ENCODE results near the gene SLC7A10.

SLC7A10 gene

GRCh38 chr19:33270769-33271168 lies 45.1 kb upstream of the SLC7A10 start:
- TF ChIP-seq ZFX (IDR thresholded peaks at IDR 0.05; ENCODE audit: borderline replicate concordance): no peak
- no peak for TF ChIP-seq CTCF (IDR thresholded peaks at IDR 0.05)

GRCh38 chr19:33269016-33269415 lies 43.4 kb upstream of the SLC7A10 start:
- no peak overlapping the region for H3K27ac ChIP-seq
- TF ChIP-seq CTCF (IDR thresholded peaks at IDR 0.05) (no peak), ZFX (IDR thresholded peaks at IDR 0.05; ENCODE audit: borderline replicate concordance) (no peak)

More at GRCh38 chr19:33270769-33271168, 45.1 kb upstream of the SLC7A10 start:
- no peak overlapping the region for H3K27ac ChIP-seq

- no peak overlapping the region for H3K27ac ChIP-seq
- TF ChIP-seq ZFX (IDR thresholded peaks at IDR 0.05; ENCODE audit: borderline replicate concordance) (no peak), CTCF (IDR thresholded peaks at IDR 0.05) (no peak)
These were observed 42.7 kb upstream of the SLC7A10 start for GRCh38 chr19:33268162-33268991.

- no peak overlapping the region for H3K27ac ChIP-seq
- TF ChIP-seq CTCF (IDR thresholded peaks at IDR 0.05) (no peak), ZFX (IDR thresholded peaks at IDR 0.05; ENCODE audit: borderline replicate concordance) (no peak)
These were observed 42.1 kb upstream of the SLC7A10 start for GRCh38 chr19:33267706-33268105.

GRCh38 chr19:33266974-33267484 lies 41.4 kb upstream of the SLC7A10 start:
- H3K27ac ChIP-seq: no peak overlapping the region
- TF ChIP-seq ZFX (IDR thresholded peaks at IDR 0.05; ENCODE audit: borderline replicate concordance) (no peak), CTCF (IDR thresholded peaks at IDR 0.05) (no peak)

GRCh38 chr19:33264881-33265445 lies 39.3 kb upstream of the SLC7A10 start:
- no peak overlapping the region for H3K27ac ChIP-seq
- no peak for TF ChIP-seq ZFX (IDR thresholded peaks at IDR 0.05; ENCODE audit: borderline replicate concordance)
- TF ChIP-seq CTCF (IDR thresholded peaks at IDR 0.05): no peak
